Coronary artery (tissue), 2 donors: ENCODE measurements around the gene SMC1A.
"Not testable (repeated sequence)": the region's sequence is repeated elsewhere in the genome, so short reads cannot be mapped to it uniquely, and the experiment has no call there.

Source experiments
- DNase-seq: peaks from one replicate; pipeline ENCODE4 v3.0.0-alpha.2; 2017; ENCODE audit warnings: low spot score
- H3K27ac ChIP-seq, 2 donors: fragments of 200-600 bp; sonication (generic); one replicate each; pipeline ENCODE4 v1.5.1; 2016 to 2019
- H3K4me3 ChIP-seq: fragments of 200-600 bp; sonication (generic); 2 replicates; pipeline ENCODE4 v1.5.1; 2016; ENCODE audit warnings: mild to moderate bottlenecking, moderate library complexity
- TF ChIP-seq, protein P1 (sequence below): fragments of 200-600 bp; sonication (generic); IDR thresholded peaks from one replicate; pipeline ENCODE4 v1.5.1; 2019; ENCODE audit warnings: antibody characterized with exemption

Gene SMC1A

DNA sequence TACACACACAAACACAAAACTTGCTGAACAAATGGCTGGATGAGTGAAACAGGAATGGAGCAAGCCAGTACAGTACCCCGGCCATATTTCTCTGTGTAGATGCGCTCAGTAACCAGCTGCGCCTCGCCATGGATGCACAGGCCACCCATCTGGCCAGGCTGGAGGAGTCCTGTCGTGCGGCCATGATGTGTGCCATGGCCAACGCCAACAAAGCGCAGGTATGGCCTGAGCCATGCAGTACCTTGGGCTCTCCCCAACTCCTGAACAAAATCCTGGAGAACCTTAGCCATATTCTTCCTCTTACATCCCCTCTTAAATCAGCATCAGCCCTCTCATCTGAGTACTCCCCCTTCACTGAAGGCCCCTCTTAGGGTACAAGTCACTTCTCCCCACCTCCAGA lies 7.3 kb upstream of the SMC1A start:
- Histone ChIP-seq H3K27ac (no peak overlapping the region), H3K4me3 (no peak overlapping the region)
- DNase-seq: no peak
- TF ChIP-seq, protein P1, sequence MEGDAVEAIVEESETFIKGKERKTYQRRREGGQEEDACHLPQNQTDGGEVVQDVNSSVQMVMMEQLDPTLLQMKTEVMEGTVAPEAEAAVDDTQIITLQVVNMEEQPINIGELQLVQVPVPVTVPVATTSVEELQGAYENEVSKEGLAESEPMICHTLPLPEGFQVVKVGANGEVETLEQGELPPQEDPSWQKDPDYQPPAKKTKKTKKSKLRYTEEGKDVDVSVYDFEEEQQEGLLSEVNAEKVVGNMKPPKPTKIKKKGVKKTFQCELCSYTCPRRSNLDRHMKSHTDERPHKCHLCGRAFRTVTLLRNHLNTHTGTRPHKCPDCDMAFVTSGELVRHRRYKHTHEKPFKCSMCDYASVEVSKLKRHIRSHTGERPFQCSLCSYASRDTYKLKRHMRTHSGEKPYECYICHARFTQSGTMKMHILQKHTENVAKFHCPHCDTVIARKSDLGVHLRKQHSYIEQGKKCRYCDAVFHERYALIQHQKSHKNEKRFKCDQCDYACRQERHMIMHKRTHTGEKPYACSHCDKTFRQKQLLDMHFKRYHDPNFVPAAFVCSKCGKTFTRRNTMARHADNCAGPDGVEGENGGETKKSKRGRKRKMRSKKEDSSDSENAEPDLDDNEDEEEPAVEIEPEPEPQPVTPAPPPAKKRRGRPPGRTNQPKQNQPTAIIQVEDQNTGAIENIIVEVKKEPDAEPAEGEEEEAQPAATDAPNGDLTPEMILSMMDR: no peak

DNA sequence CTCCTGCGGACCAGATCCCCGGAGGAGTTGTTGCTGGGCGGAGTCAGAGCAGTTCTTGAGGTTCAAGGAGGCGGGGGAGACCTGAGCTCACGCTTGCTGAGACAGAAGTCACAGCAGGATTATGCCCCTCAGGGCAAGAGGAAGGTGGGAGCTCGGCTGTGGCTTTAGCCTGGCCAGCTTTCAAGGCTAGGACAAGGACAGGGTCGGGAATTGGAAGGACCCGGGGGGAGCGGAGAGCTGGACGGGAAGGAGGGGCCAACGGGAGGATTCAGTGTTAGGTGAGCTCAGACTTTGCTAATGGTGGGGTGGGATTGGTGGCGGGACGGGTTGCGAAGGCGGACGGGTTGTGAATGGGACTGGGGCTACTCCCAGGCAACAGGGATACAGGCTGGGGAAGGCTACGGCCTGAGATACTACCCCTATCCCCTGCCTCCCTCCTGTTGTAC lies 430 bp upstream of the SMC1A start, which contains the start of gene RIBC1:
Gene RIBC1 (plus strand): TSS at position 13 of the 446 bp plus-strand sequence. CDS start 3,404 bp downstream, outside the sequence.
- TF ChIP-seq, protein P1: no peak
- no peak for DNase-seq
- peak within 1 kb of the TSS; percentile 83 to 97 for H3K27ac ChIP-seq
- H3K4me3 ChIP-seq: peak within 1 kb of the TSS; percentile 86

DNA sequence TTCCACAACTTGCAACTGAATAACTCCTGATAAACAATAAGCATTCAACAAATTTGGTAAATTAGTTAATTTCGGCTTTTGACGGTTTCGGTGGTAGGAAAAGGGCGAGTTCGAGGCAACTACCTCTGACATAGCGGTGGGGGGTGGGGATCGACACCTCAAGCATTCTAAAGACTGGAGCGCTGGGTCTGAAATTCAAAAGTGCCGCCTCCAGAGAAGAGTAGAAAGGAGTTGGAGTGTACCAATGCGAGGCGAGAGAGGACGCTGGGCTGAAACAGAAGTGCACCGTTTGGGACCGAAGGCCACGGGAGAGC lies 725 bp downstream of the SMC1A start:
- no peak for DNase-seq
- TF ChIP-seq, protein P1: no peak
- peak overlapping the region; percentile 83 to 97 for H3K27ac ChIP-seq
- peak overlapping the region; percentile 86 for H3K4me3 ChIP-seq

DNA sequence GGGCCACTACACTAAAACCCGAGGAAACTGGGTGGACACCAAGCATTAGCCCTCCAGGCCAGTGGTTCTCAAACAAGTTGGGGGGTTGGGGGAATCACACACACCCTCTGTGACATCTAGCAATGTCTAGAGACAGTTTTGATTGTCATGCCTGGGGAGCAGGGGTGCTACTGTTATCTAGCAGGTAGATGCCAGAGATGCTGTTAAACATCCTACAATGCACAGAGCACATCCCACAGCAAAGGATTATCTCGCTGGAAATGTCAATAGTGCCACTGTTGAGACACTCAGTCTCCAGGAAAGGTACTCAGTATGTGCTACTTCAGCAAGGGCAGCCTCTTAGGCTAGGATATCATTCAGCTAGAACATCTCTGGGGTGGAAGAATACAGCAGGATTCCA lies 1.3 kb downstream of the SMC1A start:
- TF ChIP-seq, protein P1: no peak
- H3K4me3 ChIP-seq: peak overlapping the region; percentile 86
- DNase-seq: no peak
- no peak overlapping the region for H3K27ac ChIP-seq

DNA sequence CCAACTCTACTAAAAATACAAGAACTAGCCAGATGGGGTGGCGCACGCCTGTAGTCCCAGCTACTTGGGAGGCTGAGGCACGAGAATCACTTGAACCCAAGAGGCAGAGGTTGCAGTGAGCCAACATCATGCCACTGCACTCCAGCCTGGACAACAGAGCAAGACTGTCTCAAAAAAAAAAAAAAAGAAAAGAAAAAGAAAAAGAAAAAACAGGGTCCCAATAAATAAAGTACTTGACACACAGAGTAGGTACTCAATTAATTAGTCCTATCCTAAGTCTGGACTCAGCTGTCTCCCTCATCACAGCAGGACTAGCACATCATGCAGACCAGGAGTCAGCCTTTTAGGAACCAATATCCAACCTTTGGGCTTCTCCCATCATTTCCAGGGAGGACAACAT lies 2.1 kb downstream of the SMC1A start:
- H3K4me3 ChIP-seq, DNase-seq, H3K27ac ChIP-seq: not testable (repeated sequence)

DNA sequence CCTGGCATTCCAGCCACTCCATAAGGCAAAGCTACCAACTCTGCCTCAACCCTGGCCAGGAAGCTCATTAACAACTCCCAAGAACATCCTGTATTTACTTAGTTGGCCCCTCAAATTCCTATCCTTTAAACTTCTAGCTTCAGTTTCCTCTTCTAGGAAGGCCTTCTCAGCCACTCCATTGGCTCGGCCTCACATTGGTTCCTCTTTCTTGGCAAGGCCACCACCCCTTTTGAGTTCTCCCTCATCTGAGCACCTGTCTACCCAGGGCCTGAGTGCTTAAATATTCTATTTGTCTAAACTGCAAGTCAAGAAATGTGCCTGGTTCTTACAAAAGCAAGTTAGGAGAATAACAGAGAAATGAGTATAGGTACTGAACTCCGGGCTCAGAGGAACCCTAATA lies 10.0 kb downstream of the SMC1A start:
- no peak for DNase-seq
- TF ChIP-seq, protein P1: no peak
- H3K4me3 ChIP-seq: no peak overlapping the region

DNA sequence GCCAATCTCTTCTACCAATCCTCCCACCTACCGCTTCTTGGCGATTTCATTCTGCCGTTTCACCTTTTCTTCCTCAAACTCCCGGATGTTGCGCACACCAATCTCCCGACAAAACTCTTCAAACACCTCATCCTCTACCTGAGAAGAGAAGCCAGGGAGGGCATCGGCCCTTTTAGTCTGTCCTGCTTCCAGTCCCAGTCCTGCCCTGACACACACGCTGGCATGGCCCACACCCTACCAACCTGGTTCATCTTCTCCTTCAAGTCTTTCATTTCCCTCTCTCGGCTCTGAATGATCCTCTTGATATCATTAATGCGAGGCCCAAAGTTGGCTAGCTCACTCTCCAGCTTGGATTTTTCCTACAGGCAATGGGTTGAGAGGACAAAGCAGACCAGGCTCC lies 18.9 kb downstream of the SMC1A start:
- Histone ChIP-seq H3K4me3 (no peak overlapping the region), H3K27ac (no peak overlapping the region)
- TF ChIP-seq, protein P1: no peak
- no peak for DNase-seq

More for the DNA sequence above, 10.0 kb downstream of the SMC1A start:
- H3K27ac ChIP-seq: no peak overlapping the region

DNA sequence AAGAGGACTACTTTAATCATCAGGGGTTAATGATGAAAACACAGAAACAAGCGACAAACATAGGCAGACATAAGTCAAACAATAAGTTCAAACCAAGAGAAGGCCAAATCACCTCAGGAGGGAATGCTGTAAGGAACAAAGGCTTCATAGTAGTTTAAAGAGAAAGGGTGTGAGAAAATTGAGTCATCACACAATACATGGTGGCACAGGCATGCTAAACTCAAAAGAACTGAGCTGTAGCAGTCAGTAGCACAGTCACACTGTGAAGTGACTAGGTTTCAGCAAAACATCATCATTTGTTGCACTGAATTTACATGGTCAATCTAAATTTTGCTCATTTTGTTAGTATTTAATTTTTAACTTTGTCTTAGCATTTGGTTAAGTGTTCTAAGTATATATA lies 24.2 kb downstream of the SMC1A start:
- Histone ChIP-seq H3K27ac (no peak overlapping the region), H3K4me3 (no peak overlapping the region)
- TF ChIP-seq, protein P1: no peak
- no peak for DNase-seq
